Measurements from ENCODE around the gene IL31RA.

GRCh38 chr5:55885359-55885758 is 34.2 kb downstream of the IL31RA start:
- no peak for TF ChIP-seq POLR2A (IDR thresholded peaks at IDR 0.05; ENCODE audit: low read depth, low read length)
- no peak for TF ChIP-seq POLR2AphosphoS5 (IDR thresholded peaks at IDR 0.05; ENCODE audit: low read depth, low read length)
